IMR-90 (cell line): Measurements from ENCODE around the gene FGB. TPM values are rescaled to one million over a fixed set of nuclear protein-coding genes. Genes with fewer than 3 reads are reported as not detected.
A peak's percentile ranks its signal among the peaks of the same experiment; 100 is the strongest.

ENCODE experiments used
- ATAC-seq: fragments of 200-7000 bp; cut with Tn5 transposase; 2 replicates; pipeline ENCODE4 v1.9.1; 2020; ENCODE audit warnings: low read depth, mild to moderate bottlenecking, moderate library complexity
- BruUV-seq: library from RNA; stranded (reverse); fragments of 400-500 nt; replicated peaks from 2 replicates; lab custom pipeline; 2021; lab: Mats Ljungman, UMichigan
- CTCF ChIA-PET: fragments of 300-600 bp; formaldehyde crosslinking; extraction: SDS; loops from one replicate; lab custom pipeline; 2021; ENCODE audit warnings: antibody characterized with exemption; lab: Yijun Ruan, JAX
- POLR2A ChIA-PET: fragments of 300-600 bp; sonication (Branson Sonifier 250); formaldehyde crosslinking; loops from one replicate; lab custom pipeline; 2022; ENCODE audit warnings: antibody characterized with exemption; ENCODE audit not compliant: unreplicated experiment; lab: Charles Lee
- DNase-seq: peaks from one replicate; pipeline ENCODE4 v3.0.0; 2013
- H2AFZ ChIP-seq: replicated peaks from 2 replicates; pipeline ENCODE3; 2013; ENCODE audit warnings: low read length, mild to moderate bottlenecking; ENCODE audit not compliant: poor library complexity
- H2AK5ac ChIP-seq: 2 replicates; pipeline ENCODE4 v1.6.1; 2013; ENCODE audit warnings: low read depth, low read length, inconsistent platforms
- H2AK9ac ChIP-seq: replicated peaks from 2 replicates; pipeline ENCODE3; 2013; ENCODE audit warnings: mild to moderate bottlenecking, low read depth, low read length, moderate library complexity; ENCODE audit not compliant: poor library complexity
- H2BK120ac ChIP-seq: 2 replicates; pipeline ENCODE4 v1.6.1; 2013; ENCODE audit warnings: low read depth, low read length, inconsistent platforms
- H2BK15ac ChIP-seq: 3 replicates; pipeline ENCODE4 v1.6.1; 2013; ENCODE audit warnings: low read depth, low read length, inconsistent platforms
- H2BK20ac ChIP-seq: 2 replicates; pipeline ENCODE4 v1.6.1; 2013; ENCODE audit warnings: low read depth, mild to moderate bottlenecking, inconsistent platforms, low read length, moderate library complexity
- H2BK5ac ChIP-seq: 2 replicates; pipeline ENCODE4 v1.6.1; 2013; ENCODE audit warnings: mild to moderate bottlenecking, low read depth, low read length, inconsistent platforms; ENCODE audit not compliant: poor library complexity, severe bottlenecking
- H3K14ac ChIP-seq: replicated peaks from 2 replicates; pipeline ENCODE4 v1.6.1; 2013; ENCODE audit warnings: low read depth, low read length, inconsistent platforms
- H3K18ac ChIP-seq: 2 replicates; pipeline ENCODE4 v1.6.1; 2013; ENCODE audit warnings: low read depth, low read length, control low read depth
- H3K23ac ChIP-seq: 2 replicates; pipeline ENCODE4 v1.6.1; 2013; ENCODE audit warnings: low read depth, low read length, inconsistent platforms
- H3K27ac ChIP-seq: 2 replicates; pipeline ENCODE4 v1.5.1; 2013; ENCODE audit warnings: mild to moderate bottlenecking, control low read depth, low read length; ENCODE audit not compliant: insufficient read depth
- H3K27me3 ChIP-seq: 2 replicates; pipeline ENCODE4 v1.6.1; 2013; ENCODE audit warnings: low read length; ENCODE audit not compliant: control insufficient read depth, insufficient read depth
- H3K36me3 ChIP-seq: 2 replicates; pipeline ENCODE4 v1.6.1; 2013; ENCODE audit warnings: low read length, mixed read lengths; ENCODE audit not compliant: control insufficient read depth, insufficient read depth
- H3K4ac ChIP-seq: 2 replicates; pipeline ENCODE4 v1.6.1; 2013; ENCODE audit warnings: low read depth, low read length, inconsistent platforms
- H3K4me1 ChIP-seq: 2 replicates; pipeline ENCODE4 v1.6.1; 2013; ENCODE audit warnings: low read length, mixed read lengths; ENCODE audit not compliant: control insufficient read depth, insufficient read depth
- H3K4me2 ChIP-seq: 2 replicates; pipeline ENCODE4 v1.6.1; 2013; ENCODE audit warnings: low read depth, mild to moderate bottlenecking, control low read depth, low read length, moderate library complexity
- H3K4me3 ChIP-seq: 2 replicates; pipeline ENCODE4 v1.5.1; 2013; ENCODE audit warnings: low read depth, mild to moderate bottlenecking, control low read depth, low read length, moderate library complexity; ENCODE audit not compliant: insufficient read depth
- H3K56ac ChIP-seq: 2 replicates; pipeline ENCODE4 v1.6.1; 2013; ENCODE audit warnings: low read length, inconsistent platforms; ENCODE audit not compliant: insufficient read depth; ENCODE audit errors: extremely low read depth
- H3K79me1 ChIP-seq, 2 experiments: 2 replicates each; pipeline ENCODE4 v1.6.1; 2013; ENCODE audit warnings: low read length in 2 of 2, inconsistent platforms in 1 of 2, low read depth in 1 of 2
- H3K9ac ChIP-seq: 2 replicates; pipeline ENCODE4 v1.6.1; 2013; ENCODE audit warnings: low read depth, low read length, control low read depth
- H3K9me1 ChIP-seq: 2 replicates; pipeline ENCODE4 v1.6.1; 2013; ENCODE audit warnings: low read length, inconsistent platforms; ENCODE audit not compliant: insufficient read depth
- H3K9me3 ChIP-seq: 2 replicates; pipeline ENCODE4 v1.6.1; 2013; ENCODE audit warnings: low read length; ENCODE audit not compliant: control insufficient read depth, insufficient read depth
- H4K20me1 ChIP-seq: 2 replicates; pipeline ENCODE4 v1.6.1; 2013; ENCODE audit warnings: low read length, inconsistent platforms; ENCODE audit not compliant: insufficient read depth
- H4K5ac ChIP-seq: 2 replicates; pipeline ENCODE4 v1.6.1; 2013; ENCODE audit warnings: mild to moderate bottlenecking, low read depth, low read length, control low read depth
- H4K8ac ChIP-seq, 2 experiments: 2 replicates each; pipeline ENCODE4 v1.6.1; 2013; ENCODE audit warnings: low read depth in 2 of 2, low read length in 2 of 2, control low read depth in 1 of 2, inconsistent platforms in 1 of 2
- H4K91ac ChIP-seq: 2 replicates; pipeline ENCODE4 v1.6.1; 2013; ENCODE audit warnings: low read depth, low read length, inconsistent platforms; ENCODE audit not compliant: insufficient read depth
- CHD1 ChIP-seq: IDR thresholded peaks from 2 replicates; pipeline ENCODE4 v1.6.1; 2012; ENCODE audit warnings: low read depth, low read length, improper control_type of control experiment
- CTCF ChIP-seq: conservative IDR thresholded peaks from 2 replicates; pipeline ENCODE4 v1.5.1; 2012; ENCODE audit warnings: mild to moderate bottlenecking, low read depth, low read length, improper control_type of control experiment
- FOS ChIP-seq: fragments of 150-350 bp; IDR thresholded peaks from 2 replicates; pipeline ENCODE4 v1.6.1; 2016; ENCODE audit warnings: low read depth, low read length
- NFE2L2 ChIP-seq: fragments of 150-350 bp; IDR thresholded peaks from 2 replicates; pipeline ENCODE4 v1.6.1; 2016; ENCODE audit warnings: low read depth, mild to moderate bottlenecking, low read length
- RAD21 ChIP-seq: IDR thresholded peaks from 2 replicates; pipeline ENCODE4 v1.6.1; 2012; ENCODE audit warnings: low read length, improper control_type of control experiment
- RCOR1 ChIP-seq: IDR thresholded peaks from 2 replicates; pipeline ENCODE4 v1.6.1; 2012; ENCODE audit warnings: mild to moderate bottlenecking, low read length, improper control_type of control experiment; ENCODE audit not compliant: insufficient replicate concordance
- SMC3 ChIP-seq: fragments of 150-350 bp; IDR thresholded peaks from 2 replicates; pipeline ENCODE4 v1.6.1; 2016; ENCODE audit warnings: low read depth, mild to moderate bottlenecking, antibody characterized with exemption, low read length, moderate library complexity
- WGBS, 2 experiments: methylation state at CpG; one replicate each; pipeline versions ENCODE4 v1.1.5 to v1.1.7; 2013; ENCODE audit warnings: missing lambda C conversion rate in 2 of 2; ENCODE audit not compliant: insufficient read length in 1 of 2; ENCODE audit errors: extremely low coverage in 2 of 2; 5-methylcytosine and 5-hydroxymethylcytosine counted together
- dilution Hi-C: fragments of 300-500 bp; cut with HindIII; formaldehyde crosslinking; loops from one replicate; pipeline ENCODE4 v1.14.3; 2018; ENCODE audit warnings: low sequenced_read_pairs; ENCODE audit not compliant: unreplicated experiment
- in situ Hi-C: fragments of 300-500 bp; cut with MboI; formaldehyde crosslinking; loops from 3 replicates; pipeline ENCODE4 v1.14.3; 2019; ENCODE audit warnings: low sequenced_read_pairs, inconsistent platforms, mixed read lengths
- intact Hi-C: fragments of 100-400 bp; cut with micrococcal nuclease; formaldehyde crosslinking; loops from 2 replicates; pipeline ENCODE4 v1.10.0; 2022
- polyA plus RNA-seq, 3 experiments: library from polyadenylated mRNA; depleted of rRNA; stranded (reverse); fragments of >200 nt; gene quantifications; 2 replicates each; pipeline ENCODE4 v1.2.3, GENCODE V29; 2012; ENCODE audit warnings: low replicate concordance in 1 of 3
- total RNA-seq: library from RNA; depleted of rRNA; stranded (reverse); fragments of >200 nt; gene quantifications from 2 replicates; pipeline ENCODE4 v1.2.3, GENCODE V29; 2012

The FGB gene
- total and polyA plus RNA-seq, 2 of the 4 experiments (the other 2 are of a cell fraction): not detected

DNA sequence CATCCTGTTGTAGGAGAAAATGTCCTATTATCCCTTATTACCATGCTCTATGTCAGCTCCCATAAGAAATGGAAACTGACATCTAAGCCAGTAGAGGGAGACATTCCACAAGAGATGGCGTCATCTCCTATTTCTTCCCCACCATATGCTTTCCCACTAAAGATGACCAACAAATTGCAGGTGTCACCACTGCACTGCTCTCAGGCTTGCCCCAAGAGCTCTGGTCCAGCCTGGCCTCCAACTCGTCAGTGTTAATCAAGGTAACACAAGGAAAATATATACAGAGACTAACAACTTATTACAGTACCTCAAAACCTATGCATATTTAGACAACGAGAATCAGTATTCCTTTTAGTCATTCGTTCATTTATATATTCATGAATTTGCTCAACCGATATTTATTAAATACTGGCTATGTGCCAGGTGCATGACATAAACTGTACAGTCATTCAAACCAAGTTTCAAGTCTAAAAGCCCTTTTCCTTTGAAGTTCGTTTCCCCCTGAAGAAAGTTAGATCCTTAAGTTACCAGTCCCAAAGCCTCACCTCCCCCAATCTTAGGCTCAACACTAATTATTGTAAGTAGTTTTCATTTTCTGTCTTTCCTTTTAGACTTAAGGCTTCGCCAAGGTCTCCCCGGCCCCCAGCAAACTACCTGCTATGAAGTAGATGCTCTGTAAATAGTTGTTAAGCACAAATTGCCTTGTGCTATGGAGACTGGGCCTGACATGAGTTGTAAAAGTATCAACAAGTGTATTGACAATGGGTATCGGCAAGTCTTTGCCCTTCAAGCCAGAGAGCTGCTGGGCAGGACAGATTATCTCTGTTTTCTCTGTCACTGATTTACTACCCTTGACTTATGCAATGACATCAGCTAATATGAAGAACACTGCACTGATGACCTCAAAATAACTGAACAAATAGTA is 3.1 kb upstream of the FGB start:
- in situ Hi-C loops: loop anchor here (10.0 to 25.0 kb wide), 2 partner anchors 215 to 803 kb away; no protein-coding TSS in a partner anchor
- Histone ChIP-seq H3K9me1 (no peaks in the 10 kb centered on the region), H3K4ac (no peak overlapping the region), H2AFZ (no peak overlapping the region), H4K5ac (no peak overlapping the region), H3K9ac (no peak overlapping the region), H3K14ac (no peak overlapping the region), H3K23ac (no peak overlapping the region), H3K9me3 (no peaks in the 10 kb centered on the region), H2AK5ac (no peak overlapping the region), H2BK5ac (no peak overlapping the region), H3K27ac (no peak overlapping the region), H4K8ac (no peak overlapping the region), H2BK15ac (no peak overlapping the region), H3K4me2 (no peak overlapping the region), H2AK9ac (no peak overlapping the region), H2BK120ac (no peak overlapping the region), H3K18ac (no peak overlapping the region), H4K20me1 (no peaks in the 10 kb centered on the region), H3K36me3 (no peaks in the 10 kb centered on the region), H2BK20ac (no peak overlapping the region), H3K79me1 (no peaks in the 10 kb centered on the region), H4K91ac (no peak overlapping the region), H3K56ac (no peak overlapping the region), H3K27me3 (no peaks in the 10 kb centered on the region; the same call in 1 of the 2 replicates), H3K4me3 (no peak overlapping the region), H3K4me1 (no peaks in the 10 kb centered on the region)
- DNase-seq: peak; percentile 65
- TF ChIP-seq SMC3: peak; percentile 38; the same call in 1 of the 2 replicates
- TF ChIP-seq CHD1: no peak
- no peak for TF ChIP-seq RCOR1
- TF ChIP-seq FOS: no peak
- TF ChIP-seq CTCF: peak; percentile 70
- peak; percentile 77 for TF ChIP-seq RAD21
- TF ChIP-seq NFE2L2: no peak
- dilution Hi-C loops: no loop called here
- ATAC-seq: peak; percentile 84
- intact Hi-C loops: loop anchor here (1.0 to 10.0 kb wide), 4 partner anchors 59 to 365 kb away; no protein-coding TSS in a partner anchor
- 60% methylated on average over 1 of the region's 9 CpGs; no CpG with 5 or more reads in 1 of the 2 experiments for WGBS, 2 experiments
- BruUV-seq: no TSS peak
- ChIA-PET POLR2A (no interaction called here), CTCF (interaction anchor here (0.6 to 2.9 kb wide), 14 partner anchors 8 to 78 kb away, joined by 3 to 21 read pairs (median 4); partner anchors contain the start of genes FGG and PLRG1)
